ENCODE measurements around the gene YIPF1.
"Not testable (repeated sequence)": the region's sequence is repeated elsewhere in the genome, so short reads cannot be mapped to it uniquely, and the experiment has no call there.

YIPF1 gene

DNA sequence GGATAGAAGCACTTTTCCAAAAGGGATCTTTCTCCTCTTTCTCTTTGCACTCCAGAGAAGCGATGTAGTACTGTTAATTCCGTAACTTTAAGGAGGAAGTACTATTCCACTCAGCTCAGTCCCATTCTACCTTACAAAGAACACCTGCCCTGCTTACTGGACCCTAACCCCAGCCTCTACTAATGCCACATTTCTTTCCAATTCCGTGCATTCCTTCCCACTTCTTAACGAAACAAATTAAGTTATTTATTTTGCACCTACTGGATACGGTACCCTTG is 52.0 kb downstream of the YIPF1 start:
- no peak for DNase-seq

DNA sequence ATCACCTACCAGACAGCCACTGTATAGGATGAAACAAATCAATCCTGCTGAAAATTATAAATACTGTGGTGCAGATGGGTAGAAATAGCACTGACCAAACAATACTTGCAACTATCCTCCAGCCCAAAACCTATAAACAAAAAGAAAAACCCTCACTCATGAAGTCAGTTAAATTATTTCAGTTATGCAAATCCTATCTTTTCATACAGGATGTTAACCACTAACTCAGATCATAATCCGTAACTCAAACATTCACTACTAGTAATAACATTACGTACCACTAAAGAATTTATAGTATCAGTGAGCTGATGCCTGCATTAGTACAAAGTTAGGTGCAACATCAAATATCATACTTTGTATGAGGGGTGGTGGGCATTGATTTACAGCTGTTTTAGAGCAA is 54.1 kb downstream of the YIPF1 start:
- no peak for DNase-seq

DNA sequence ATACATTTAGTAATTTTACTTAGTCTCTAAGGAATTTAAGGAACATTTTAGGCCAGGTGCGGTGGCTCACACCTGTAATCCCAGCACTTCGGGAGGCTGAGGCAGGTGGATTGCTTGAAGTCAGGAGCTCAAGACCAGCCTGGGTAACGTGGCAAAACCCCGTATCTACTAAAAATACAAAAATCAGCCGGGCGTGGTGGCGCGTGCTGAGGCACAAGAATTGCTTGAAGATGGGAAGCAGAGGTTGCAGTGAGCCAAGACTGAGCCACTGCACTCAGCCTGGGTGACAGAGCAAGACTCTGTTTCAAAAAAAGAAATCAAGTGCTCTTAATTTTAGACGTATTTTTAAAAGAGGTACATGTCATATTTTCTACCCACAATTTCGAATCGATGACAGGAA is 54.8 kb downstream of the YIPF1 start:
- no peak for DNase-seq

- no peak for DNase-seq
Measured at GRCh38 chr1:53833393-53833792, 56.2 kb downstream of the YIPF1 start.

DNA sequence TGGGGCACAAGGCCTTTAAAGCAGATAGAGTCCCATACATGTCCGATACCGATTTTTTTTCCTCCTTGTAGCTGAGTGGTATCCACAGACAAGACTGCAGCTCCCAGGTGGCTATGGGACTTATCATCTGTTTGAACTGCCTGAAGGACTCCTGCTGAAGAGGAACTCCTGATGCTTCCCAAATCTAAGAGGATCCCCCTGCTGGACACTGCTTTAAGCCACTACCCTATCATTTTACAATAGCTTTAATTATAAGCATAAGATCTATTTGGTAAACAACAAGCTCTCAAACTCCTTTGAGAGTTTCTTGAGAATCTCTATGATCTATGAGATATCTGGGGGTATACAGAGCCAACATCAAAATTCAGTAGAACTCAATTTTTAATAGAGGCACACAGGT is 63.2 kb downstream of the YIPF1 start:
- DNase-seq, result no peak

GRCh38 chr1:53825306-53825705 is 64.3 kb downstream of the YIPF1 start:
- no peak for DNase-seq

DNA sequence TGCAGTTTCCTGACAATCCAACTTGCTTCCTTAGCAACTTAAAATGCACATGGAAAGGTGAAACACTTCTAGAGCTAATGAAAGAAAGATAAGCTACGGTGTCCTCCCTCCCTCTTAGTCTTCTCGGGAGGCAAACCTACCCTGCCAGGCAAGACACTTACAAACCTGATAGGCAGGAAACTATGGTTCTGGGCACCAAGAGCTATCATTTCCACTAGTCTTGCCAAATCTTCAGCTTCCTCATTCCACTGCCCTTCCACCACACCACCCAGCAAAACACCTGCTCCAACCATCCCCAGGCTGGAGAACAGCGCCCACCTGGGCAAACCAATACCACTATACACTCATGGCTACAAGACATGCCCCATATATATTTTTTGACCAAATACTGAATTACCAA is 66.7 kb downstream of the YIPF1 start:
- DNase-seq, result no peak

DNA sequence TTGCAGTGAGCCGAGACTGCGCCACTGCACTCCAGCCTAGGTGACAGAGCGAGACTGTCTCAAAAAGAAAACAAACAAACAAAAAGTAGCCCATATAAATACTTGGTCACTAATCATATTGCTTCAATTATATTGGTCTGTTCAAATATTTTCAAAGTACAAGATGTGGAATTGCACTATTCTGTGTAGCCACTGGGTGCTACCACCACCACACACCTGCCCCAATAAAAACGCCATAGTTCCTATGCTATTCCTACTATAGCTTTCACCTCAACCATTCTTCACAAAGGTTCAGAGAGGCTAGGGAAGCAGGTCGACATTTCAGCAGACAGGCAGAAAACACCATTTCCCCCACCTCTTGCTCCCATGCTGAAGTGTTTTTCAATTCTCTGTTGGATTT is 68.2 kb downstream of the YIPF1 start:
- DNase-seq, result no peak

DNA sequence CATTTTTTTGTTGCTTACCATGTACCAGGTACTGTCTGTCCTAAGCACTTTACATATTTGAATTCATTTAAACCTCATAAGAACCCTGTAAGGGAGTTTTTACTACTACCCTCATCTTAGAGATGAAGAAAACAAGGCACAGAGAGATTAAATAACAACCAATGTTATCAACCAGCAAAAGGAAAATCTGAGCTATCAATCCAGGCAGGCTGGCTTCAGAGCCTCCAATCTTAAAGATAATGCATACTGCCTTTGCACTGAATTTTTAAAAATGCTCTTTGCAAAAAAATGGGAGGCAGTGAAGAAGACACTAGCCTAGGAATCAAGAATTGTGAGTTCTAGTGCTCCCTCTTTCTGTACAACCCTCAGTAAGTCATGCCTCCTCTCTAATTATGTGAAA is 70.2 kb downstream of the YIPF1 start:
- no peak for DNase-seq

DNA sequence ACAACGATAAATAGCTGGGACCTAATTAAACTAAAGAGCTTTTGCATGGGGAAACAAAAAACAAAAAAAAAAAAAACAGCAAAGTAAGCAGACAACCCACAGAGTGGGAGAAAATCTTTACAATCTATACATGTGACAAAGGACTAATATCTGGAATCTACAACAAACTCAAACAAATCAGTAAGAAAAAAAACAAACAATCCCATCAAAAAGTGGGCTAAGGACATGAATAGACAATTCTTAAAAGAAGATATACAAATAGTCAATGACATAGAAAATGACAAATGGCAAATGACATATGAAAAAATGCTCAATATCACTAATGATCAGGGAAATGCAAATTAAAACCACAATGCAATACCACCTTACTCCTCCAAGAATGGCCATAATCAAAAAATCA is 73.0 kb downstream of the YIPF1 start:
- DNase-seq, result not testable (repeated sequence)

DNA sequence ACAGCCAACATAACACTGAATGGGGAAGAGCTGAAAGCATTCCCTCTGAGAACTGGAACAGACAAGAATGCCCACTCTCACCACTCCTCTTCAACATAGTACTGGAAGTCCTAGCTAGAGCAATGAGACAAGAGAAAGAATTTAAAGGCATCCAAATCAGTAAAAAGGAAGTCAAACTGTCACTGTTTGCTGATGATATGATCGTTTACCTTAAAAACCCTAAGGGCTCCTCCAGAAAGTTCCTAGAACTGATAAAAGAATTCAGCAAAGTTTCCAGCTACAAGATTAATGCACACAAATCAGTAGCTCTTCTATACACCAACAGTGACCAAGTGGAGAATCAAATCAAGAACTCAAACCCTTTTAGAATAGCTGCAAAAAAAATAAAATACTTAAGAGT is 74.1 kb downstream of the YIPF1 start:
- DNase-seq, result not testable (repeated sequence)

DNA sequence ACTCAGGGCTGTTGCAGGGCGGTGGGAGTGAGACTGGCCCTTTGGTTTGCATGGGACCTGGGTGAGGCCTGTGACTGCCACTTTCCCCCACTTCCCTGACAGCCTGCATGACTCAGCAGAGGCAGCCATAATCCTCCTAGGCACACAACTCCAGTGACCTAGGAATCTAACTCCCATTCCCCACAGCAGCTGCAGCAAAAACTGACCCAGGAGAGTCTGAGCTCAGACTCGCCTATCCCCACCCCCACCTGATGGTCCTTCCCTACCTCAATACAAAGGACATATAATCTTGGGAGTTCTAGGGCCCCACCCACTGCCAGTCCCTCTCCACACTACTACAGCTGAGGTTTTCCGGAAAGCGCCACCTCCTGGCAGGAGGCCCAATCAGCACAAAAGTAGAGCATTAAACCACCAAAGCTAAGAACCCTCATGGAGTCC is 78.2 kb downstream of the YIPF1 start:
- DNase-seq, result no peak

DNA sequence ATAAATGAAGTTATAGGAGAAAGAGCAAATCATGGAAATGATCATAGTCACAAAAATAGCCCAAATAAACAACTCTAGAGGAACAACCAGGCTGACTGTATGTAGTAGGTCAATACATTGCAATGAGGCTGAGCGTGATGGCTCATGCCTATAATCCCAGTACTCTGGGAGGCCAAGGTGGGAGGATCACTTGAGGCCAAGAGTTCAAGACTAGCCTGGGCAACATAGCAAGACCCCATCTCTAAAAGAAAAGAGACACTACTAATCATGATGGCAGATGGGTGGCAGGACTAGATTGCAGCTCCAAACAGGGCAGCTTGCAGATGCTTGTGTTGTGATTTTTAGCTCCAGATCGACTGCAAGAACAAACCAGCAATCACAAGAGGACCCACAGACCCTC is 79.1 kb downstream of the YIPF1 start:
- DNase-seq, result no peak

DNA sequence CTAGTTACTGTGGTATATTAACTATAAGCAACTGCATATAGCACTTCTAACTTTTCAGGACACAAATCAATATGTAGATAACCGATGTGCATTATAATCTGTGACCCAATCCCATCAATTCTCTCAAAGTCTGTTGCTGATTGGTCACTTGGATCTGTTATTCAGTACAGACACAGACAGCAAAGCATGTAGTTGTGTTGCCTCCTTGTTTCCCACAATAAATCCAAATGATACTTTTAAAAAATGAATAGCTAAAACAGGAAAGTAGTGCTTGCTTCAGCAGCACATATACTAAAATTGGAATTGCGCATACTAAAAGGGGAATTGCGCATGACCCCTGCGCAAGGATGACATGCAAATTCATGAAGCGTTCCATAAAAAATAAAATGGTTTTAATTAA is 79.6 kb downstream of the YIPF1 start:
- no peak for DNase-seq

DNA sequence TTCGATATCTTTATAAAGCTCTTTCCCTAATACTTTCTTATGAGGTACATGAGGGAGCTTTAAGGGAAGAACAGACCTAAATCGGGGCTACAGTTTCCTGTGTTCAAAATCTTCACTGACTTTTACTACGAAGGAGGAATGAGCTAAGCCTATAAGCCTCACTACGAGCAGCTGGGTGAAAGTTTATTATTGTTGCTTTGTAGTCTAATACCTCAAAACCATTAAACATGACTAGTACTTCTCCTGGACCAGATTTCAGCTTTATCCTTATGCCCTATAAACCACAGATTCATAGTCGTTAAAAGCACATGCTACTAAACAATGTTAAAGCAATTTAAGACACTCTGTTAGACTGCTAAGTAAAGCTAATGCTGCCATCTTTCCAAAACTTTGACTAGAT is 81.7 kb downstream of the YIPF1 start:
- DNase-seq, result no peak

DNA sequence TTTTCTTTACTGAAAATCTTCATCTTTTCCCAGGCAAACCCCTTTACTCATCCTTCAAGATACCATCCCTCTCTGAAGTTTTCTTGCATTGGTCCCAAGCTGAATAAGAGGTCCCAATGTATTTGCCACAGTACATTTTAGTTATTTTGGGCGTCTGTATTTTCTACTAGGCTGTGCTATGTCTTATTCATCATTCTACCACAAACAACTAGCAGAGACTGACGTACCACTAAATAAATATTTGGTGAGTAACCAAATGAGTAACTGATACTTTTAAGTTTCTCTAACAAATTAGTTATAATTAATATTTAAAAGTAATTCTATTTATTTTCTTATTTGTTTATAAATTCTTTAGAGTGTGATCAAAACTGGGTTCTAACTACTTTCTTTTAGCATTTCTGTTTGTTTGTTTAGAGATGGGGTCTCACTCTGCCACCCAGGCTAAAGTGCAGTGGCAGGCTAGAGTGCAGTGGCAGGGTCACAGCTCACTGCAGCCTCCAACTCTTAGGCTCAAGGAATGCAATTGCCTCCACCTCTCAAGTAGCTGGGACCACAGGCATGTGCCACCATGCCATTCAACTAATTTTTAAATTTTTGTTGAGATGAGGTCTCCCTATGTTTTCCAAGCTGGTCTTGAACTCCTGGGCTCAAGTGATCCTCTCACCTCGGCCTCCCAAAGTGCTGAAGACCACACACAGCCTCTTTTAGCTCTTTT is 84.6 kb downstream of the YIPF1 start:
- DNase-seq, result no peak

- no peak for DNase-seq
Measured at GRCh38 chr1:53804181-53804580, 85.4 kb downstream of the YIPF1 start.
